H1 (cell line): ENCODE measurements around the gene NPIPB8.
"Not testable (repeated sequence)": the region's sequence is repeated elsewhere in the genome, so short reads cannot be mapped to it uniquely, and the experiment has no call there.

Experiments
- CREB1 ChIP-seq: IDR thresholded peaks from 2 replicates; pipeline ENCODE4 v1.6.1; 2012; ENCODE audit warnings: inconsistent platforms
- CTCF ChIP-seq, 3 experiments: IDR thresholded peaks; 1 replicate in 2 of 3; 2 replicates in 1 of 3; pipeline versions ENCODE4 v1.5.1 to v1.6.1; 2011; ENCODE audit warnings: low read length in 3 of 3, mild to moderate bottlenecking in 3 of 3, inconsistent platforms in 2 of 3, low read depth in 1 of 3, moderate library complexity in 1 of 3; ENCODE audit not compliant: insufficient read depth in 1 of 3; ENCODE audit errors: control extremely low read depth in 1 of 3
- EP300 ChIP-seq, 2 experiments: IDR thresholded peaks; 1 replicate in 1 of 2; 2 replicates in 1 of 2; pipeline ENCODE4 v1.6.1; 2011 to 2012; ENCODE audit warnings: low read depth in 2 of 2, low read length in 2 of 2, mild to moderate bottlenecking in 2 of 2, borderline replicate concordance in 1 of 2, inconsistent platforms in 1 of 2, moderate library complexity in 1 of 2
- EZH2 ChIP-seq: fragments of 200-600 bp; sonication (generic); IDR thresholded peaks from 2 replicates; pipeline ENCODE4 v1.7.1; 2012; ENCODE audit warnings: low read depth, mild to moderate bottlenecking, moderate library complexity, low read length, inconsistent platforms; ENCODE audit not compliant: severe bottlenecking
- GABPA ChIP-seq: IDR thresholded peaks from 2 replicates; pipeline ENCODE4 v1.6.1; 2011; ENCODE audit warnings: mild to moderate bottlenecking, low read length, moderate library complexity, borderline replicate concordance; ENCODE audit not compliant: insufficient read depth
- KDM5A ChIP-seq: fragments of 200-600 bp; IDR thresholded peaks from 2 replicates; pipeline ENCODE4 v1.7.1; 2012; ENCODE audit warnings: mild to moderate bottlenecking, low read length, inconsistent platforms, mixed read lengths
- POLR2A ChIP-seq, 2 experiments: IDR thresholded peaks; 1 replicate in 1 of 2; 2 replicates in 1 of 2; pipeline ENCODE4 v1.6.1; 2011; ENCODE audit warnings: low read depth in 2 of 2, low read length in 2 of 2, mild to moderate bottlenecking in 2 of 2; ENCODE audit errors: control extremely low read depth in 1 of 2
- POLR2AphosphoS5 ChIP-seq: IDR thresholded peaks from 2 replicates; pipeline ENCODE4 v1.6.1; 2011; ENCODE audit warnings: low read depth, low read length
- RFX5 ChIP-seq: IDR thresholded peaks from 2 replicates; pipeline ENCODE4 v1.6.1; 2011; ENCODE audit warnings: low read depth, low read length, improper control_type of control experiment, borderline replicate concordance
- RNF2 ChIP-seq: fragments of 200-900, 300-1000 bp; sonication (generic); IDR thresholded peaks from 2 replicates; pipeline ENCODE4 v1.7.1; 2016; ENCODE audit warnings: borderline replicate concordance, low read depth, mild to moderate bottlenecking, antibody characterized with exemption, low read length; ENCODE audit not compliant: poor library complexity, severe bottlenecking; ENCODE audit errors: missing control alignments
- TAF7 ChIP-seq: optimal IDR thresholded peaks from 2 replicates; pipeline ENCODE3; 2011; ENCODE audit warnings: low read depth, mild to moderate bottlenecking, inconsistent platforms, low read length, moderate library complexity, borderline replicate concordance
- TBP ChIP-seq: IDR thresholded peaks from 2 replicates; pipeline ENCODE4 v1.6.1; 2011; ENCODE audit warnings: low read depth, low read length, improper control_type of control experiment
- ZNF274 ChIP-seq: IDR thresholded peaks from 2 replicates; pipeline ENCODE4 v1.7.0; 2012; ENCODE audit warnings: low read length, borderline replicate concordance; ENCODE audit errors: extremely low read depth

- not testable (repeated sequence) for TF ChIP-seq RFX5; POLR2AphosphoS5; ZNF274; CTCF (IDR thresholded peaks at IDR 0.05; ENCODE audit: control extremely low read depth in 1 of 3, insufficient read depth in 1 of 3, low read depth in 1 of 3, low read length in 3 of 3); TBP; CREB1; KDM5A; EP300 (IDR thresholded peaks at IDR 0.05; ENCODE audit: borderline replicate concordance in 1 of 2, low read depth in 2 of 2, low read length in 2 of 2); POLR2A (IDR thresholded peaks at IDR 0.05; ENCODE audit: control extremely low read depth in 1 of 2, low read depth in 2 of 2, low read length in 2 of 2); RNF2; GABPA; EZH2; TAF7
Measured at GRCh38 chr16:28668199-28668598, 30.3 kb downstream of the NPIPB8 start.
